GM18498 (cell line): ENCODE data around the gene TSPAN5.
A peak's percentile ranks its signal among the peaks of the same experiment; 100 is the strongest.

ENCODE experiments used
- ATAC-seq: cut with Tn5 transposase; IDR thresholded peaks from one replicate; pipeline ENCODE4 v1.9.1; 2021; ENCODE audit warnings: mild to moderate bottlenecking, moderate library complexity; ENCODE audit not compliant: unreplicated experiment

The TSPAN5 gene

DNA sequence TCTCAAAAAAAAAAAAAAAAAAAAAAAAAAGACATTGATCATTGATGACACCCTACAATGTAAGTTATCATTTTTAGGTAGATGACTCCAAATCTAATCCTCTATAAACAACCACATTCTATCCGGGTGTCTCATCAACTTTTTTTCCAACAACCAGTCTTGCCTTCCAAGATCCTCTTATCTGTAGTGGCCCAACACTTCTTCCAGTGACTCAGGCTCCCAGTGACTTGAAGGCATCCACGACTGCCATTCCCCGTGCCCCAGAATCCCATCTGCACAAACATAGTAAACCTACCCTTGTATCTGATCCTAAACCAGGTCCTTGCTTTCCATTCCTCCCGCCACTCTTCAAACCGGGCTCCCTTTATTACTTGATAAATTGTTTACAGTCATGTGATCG, 15.6 kb upstream of the TSPAN5 start:
- ATAC-seq, result no peak

DNA sequence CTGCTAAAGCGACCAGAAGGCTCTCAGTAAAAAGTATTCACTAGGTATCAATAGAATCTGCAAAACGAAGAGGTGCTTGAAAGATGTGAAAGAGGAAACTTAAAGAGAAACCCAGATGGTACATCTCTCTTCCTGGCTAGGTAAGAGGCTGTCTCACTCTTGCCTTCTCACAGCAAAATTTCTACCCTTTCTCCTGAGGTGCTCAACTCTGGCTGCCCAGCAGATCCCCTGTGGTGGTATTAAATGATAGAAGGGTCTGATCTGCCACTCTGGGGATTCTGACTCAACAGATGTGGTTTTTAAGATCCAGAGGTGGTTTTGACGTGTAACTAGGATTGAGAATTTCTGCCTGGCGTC, 14.9 kb upstream of the TSPAN5 start:
- ATAC-seq, result peak; percentile 65

GRCh38 chr4:98672583-98673287, 14.3 kb upstream of the TSPAN5 start:
- peak; percentile 37 for ATAC-seq

GRCh38 chr4:98671131-98671530, 12.7 kb upstream of the TSPAN5 start:
- no peak for ATAC-seq

DNA sequence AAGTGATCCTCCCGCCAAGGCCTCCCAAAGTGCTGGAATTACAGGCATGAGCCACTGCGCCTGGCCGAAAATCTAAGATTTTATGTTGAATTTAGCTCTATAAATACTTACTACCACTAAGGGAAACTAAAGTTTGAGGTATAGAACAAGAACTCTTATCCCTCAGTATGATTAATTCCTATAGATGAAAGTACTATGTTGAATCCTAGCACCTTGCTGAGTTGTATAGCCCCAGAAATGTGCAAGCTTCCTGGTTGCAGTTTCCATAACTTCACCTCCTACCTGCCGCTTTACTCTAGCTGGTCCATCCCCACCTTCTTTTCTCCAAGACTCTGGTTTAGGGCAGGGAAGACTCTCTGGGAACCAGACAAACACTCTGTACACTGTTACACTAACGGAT, 11.8 kb upstream of the TSPAN5 start:
- no peak for ATAC-seq

GRCh38 chr4:98669577-98669976, 11.2 kb upstream of the TSPAN5 start:
- ATAC-seq, result no peak

DNA sequence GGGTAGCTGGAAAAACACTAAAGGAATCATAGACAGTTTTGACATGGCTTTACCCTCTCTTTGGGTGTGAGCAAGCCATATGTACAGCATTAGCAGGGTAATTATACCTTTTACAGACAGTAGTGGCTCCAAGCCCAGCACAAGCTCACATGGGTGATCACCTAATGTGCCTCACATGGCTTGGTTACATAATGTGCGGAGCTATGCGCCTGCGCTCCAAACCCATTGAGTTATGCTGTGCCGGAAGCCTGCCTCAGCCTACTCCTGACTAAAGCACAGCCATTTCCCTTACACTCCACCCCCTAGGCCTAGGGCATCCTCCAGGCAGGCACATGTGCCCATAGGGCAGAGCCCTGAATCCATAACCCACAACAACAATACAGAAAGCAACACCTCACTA, 6.5 kb upstream of the TSPAN5 start:
- ATAC-seq, result no peak

GRCh38 chr4:98663226-98664006, 5.0 kb upstream of the TSPAN5 start:
- ATAC-seq, result peak; percentile 66

GRCh38 chr4:98662626-98663225, 4.3 kb upstream of the TSPAN5 start:
- peak; percentile 12 for ATAC-seq

DNA sequence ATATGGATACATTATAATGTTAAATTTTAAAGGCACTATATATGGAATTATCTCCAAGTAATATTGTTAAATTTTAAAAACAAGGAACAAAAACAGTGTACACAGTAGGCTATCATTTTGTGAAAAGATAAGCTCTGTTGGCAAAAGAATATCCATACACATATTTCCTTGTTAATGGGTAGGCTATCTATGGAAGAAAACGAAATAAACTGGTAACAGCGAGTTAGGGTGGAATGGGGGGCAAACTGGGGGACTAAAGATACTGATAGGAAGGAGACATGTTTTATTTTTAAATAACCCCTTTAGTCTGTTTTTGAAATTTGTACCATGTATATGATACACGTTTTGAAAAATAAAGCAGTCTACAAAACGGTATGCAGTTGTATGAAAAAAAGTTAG, 3.6 kb upstream of the TSPAN5 start:
- ATAC-seq, result no peak

DNA sequence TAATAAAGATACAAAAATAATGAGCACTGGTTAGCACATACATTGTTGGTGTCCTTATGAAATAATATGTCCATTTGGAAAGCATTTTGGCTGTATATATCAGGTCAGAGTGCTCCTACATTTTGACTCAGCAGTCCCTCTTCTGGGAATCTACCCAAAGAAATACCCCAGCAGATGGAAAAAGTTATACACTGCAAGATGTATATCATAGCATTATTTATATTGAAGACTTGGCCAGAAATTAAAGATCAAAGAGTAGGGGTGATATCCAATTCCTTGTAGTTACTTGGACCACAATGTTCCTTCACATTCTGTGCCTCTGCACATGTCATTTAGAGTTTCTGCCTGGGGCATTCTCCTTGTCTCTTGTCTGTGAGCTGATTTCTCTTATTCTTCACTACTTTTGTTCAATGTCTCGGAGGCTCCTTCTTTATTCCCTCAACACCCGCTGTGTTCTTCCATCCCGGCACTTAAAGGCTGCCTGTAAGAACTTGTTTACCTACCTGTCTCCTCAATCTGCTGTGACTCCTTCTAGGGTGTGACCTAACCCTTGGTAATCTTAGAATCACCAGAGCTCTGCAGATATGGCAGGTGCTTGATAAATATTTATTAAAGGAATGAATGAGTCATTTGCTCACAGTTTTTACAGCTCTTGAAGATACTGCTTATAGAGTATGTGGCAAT, 3.1 kb upstream of the TSPAN5 start:
- no peak for ATAC-seq

DNA sequence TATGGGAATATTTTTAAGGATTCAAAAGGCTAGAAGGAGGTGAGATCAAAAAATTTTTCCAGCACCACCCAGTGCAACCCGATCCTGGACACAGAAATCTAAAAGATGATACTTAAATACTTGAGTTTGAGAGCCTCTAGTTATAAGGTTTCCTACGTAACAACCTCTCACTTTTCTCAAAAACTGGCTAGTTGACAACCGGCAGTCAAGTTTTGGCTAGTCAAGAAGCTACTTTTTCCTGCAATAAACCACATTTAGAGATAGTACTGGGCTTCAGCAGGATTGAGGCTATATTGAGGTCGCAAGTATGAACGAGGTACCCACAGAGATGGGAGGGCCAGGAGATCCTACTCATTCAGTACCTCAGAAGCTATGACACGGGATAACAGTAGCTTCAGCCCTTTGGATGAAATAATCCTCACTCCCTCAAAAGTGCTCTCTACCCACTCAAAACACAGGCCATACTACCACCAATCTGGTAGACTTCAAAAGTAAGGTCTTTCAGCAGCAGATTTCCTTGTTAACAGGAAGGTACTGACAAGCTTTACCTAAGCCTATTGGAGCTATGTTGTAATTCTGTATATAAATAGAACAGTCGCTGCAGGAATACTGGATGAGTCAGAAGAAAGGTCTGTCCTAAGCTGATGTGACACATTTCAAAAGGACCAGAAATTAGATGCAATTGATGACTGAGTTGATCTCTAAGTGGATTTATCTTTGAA, 1.5 kb upstream of the TSPAN5 start:
- ATAC-seq, result no peak

DNA sequence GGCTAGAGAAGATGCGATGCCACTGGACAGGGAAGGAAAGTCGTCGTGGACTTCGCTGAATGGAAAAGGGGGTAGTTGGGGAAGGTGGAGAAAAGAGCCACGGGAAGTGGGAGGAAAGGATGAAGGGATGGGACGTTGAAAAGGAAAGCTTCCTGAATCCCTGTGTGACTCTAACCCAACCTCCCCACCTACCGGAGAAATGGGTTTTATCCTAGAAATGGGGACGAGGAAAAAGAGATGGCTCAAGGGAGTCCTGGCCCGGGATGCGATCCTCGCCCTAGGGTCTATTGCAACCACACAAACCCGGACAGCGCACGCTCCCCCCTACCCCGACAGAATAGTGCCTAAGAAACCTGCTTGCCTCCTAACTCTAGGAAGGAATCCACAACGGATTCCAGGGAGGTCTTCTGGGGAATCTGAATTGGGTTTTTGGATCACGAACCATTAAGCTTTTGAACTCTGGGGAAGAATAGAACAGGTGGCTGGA, 738 bp upstream of the TSPAN5 start:
- ATAC-seq, result no peak

- peak; percentile 7 for ATAC-seq
Measured at GRCh38 chr4:98657531-98658286, 702 bp downstream of the TSPAN5 start.

GRCh38 chr4:98656886-98657285, 1.5 kb downstream of the TSPAN5 start:
- ATAC-seq, result no peak

GRCh38 chr4:98656443-98656842, 2.0 kb downstream of the TSPAN5 start:
- ATAC-seq, result no peak

GRCh38 chr4:98653890-98654867, 4.2 kb downstream of the TSPAN5 start:
- no peak for ATAC-seq

- no peak for ATAC-seq
Measured at GRCh38 chr4:98652996-98653395, 5.4 kb downstream of the TSPAN5 start.

DNA sequence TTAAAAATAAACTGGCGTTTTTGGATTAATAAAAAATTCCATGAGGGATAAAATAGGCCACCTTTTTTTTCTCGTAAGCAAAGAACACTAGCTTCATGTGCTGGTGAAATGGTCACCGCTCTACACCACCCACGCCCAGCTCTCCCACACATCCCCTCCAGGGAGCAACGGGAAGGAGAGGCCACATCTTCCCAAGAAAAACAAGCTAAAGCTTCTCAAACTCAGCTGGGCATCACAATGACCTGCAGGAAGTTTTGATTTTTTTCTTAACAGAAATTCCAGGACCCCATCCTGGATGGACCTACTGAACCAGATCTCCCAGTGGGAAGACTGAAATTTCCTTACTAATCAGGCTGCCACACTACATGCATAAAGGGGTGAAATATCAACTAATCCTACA, 9.8 kb downstream of the TSPAN5 start:
- no peak for ATAC-seq
